ENCODE measurements around the gene CDH6. TPM values are rescaled to one million over a fixed set of nuclear protein-coding genes. Genes with fewer than 3 reads are reported as not detected.

Gene CDH6
- total RNA-seq, 1 donor from 2014 or later: 90.1 TPM

GRCh38 chr5:31280210-31280609 is 86.7 kb downstream of the CDH6 start:
- peaks cover 8% of the 10 kb centered on the region for H3K4me1 Mint-ChIP-seq (ENCODE audit: low read depth, unreplicated experiment)
- H3K27me3 ChIP-seq (ENCODE audit: insufficient read depth, low read length): no peaks in the 10 kb centered on the region
- H3K36me3 Mint-ChIP-seq (ENCODE audit: low read depth, unreplicated experiment): peaks cover 7% of the 10 kb centered on the region
- no peak overlapping the region for H3K27ac ChIP-seq (ENCODE audit: low read depth, low read length)
- DNase-seq (ENCODE audit: low read depth): peak; percentile 67
- H3K9me3 Mint-ChIP-seq (ENCODE audit: unreplicated experiment): no peaks in the 10 kb centered on the region
- H3K4me3 Mint-ChIP-seq (ENCODE audit: unreplicated experiment): no peak overlapping the region
- H2AFZ ChIP-seq (ENCODE audit: low read depth, low read length): no peak overlapping the region
- peaks cover 18% of the 10 kb centered on the region for H3K79me2 ChIP-seq (ENCODE audit: insufficient read depth, low read length)
- H3K4me2 ChIP-seq (ENCODE audit: low read length): no peak overlapping the region
- no peak overlapping the region for H3K27ac Mint-ChIP-seq (ENCODE audit: unreplicated experiment)
- FAIRE-seq: no peak
- no peaks in the 10 kb centered on the region for H3K4me1 ChIP-seq (ENCODE audit: insufficient read depth, low read length)
- H3K9ac ChIP-seq (ENCODE audit: low read length): no peak overlapping the region
- H4K20me1 ChIP-seq (ENCODE audit: insufficient read depth, low read length): peaks cover 35% of the 10 kb centered on the region
- H3K36me3 ChIP-seq (ENCODE audit: insufficient read depth, low read length): no peaks in the 10 kb centered on the region
- no peak for TF ChIP-seq EZH2 (IDR thresholded peaks at IDR 0.05; ENCODE audit: insufficient read depth, low read length)
- H3K9me3 ChIP-seq (ENCODE audit: insufficient read depth, low read depth, low read length): no peaks in the 10 kb centered on the region
- no peak overlapping the region for H3K4me3 ChIP-seq (ENCODE audit: insufficient read depth, low read depth, low read length)
- no peaks in the 10 kb centered on the region for H3K27me3 Mint-ChIP-seq (ENCODE audit: low read depth, unreplicated experiment)

DNA sequence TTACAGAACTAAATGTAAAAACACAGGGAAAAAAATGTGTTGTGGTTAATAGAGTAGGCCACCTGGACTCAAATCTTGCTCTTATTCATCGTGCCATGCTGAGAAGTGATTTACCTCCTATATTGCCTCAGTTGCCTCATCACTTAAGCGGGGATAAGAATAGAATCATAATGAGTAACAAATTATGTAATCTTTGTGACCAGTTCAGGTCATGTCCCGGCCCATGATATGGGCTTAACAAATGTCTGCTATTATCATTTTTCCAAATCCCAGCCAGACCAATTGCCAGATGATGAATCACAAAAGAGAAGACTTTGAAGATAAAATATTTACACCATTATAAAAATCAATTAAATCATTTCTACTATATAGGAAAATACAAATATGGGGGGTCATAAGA is 89.8 kb downstream of the CDH6 start:
- H3K4me2 ChIP-seq (ENCODE audit: low read length): no peak overlapping the region
- no peak overlapping the region for H3K27ac Mint-ChIP-seq (ENCODE audit: unreplicated experiment)

GRCh38 chr5:31285025-31285424 is 91.5 kb downstream of the CDH6 start:
- Histone ChIP-seq H3K9me3 (ENCODE audit: insufficient read depth, low read depth, low read length) (no peaks in the 10 kb centered on the region), H3K9ac (ENCODE audit: low read length) (no peak overlapping the region), H3K36me3 (ENCODE audit: insufficient read depth, low read length) (peaks cover 2% of the 10 kb centered on the region), H3K4me1 (ENCODE audit: insufficient read depth, low read length) (peaks cover 3% of the 10 kb centered on the region), H4K20me1 (ENCODE audit: insufficient read depth, low read length) (peaks cover 41% of the 10 kb centered on the region), H2AFZ (ENCODE audit: low read depth, low read length) (no peak overlapping the region), H3K4me3 (ENCODE audit: insufficient read depth, low read depth, low read length) (no peak overlapping the region), H3K4me2 (ENCODE audit: low read length) (no peak overlapping the region), H3K79me2 (ENCODE audit: insufficient read depth, low read length) (peaks cover 25% of the 10 kb centered on the region), H3K27me3 (ENCODE audit: insufficient read depth, low read length) (no peaks in the 10 kb centered on the region), H3K27ac (ENCODE audit: low read depth, low read length) (no peak overlapping the region)
- Mint-ChIP-seq H3K9me3 (ENCODE audit: unreplicated experiment) (no peaks in the 10 kb centered on the region), H3K36me3 (ENCODE audit: low read depth, unreplicated experiment) (peaks cover 10% of the 10 kb centered on the region), H3K27ac (ENCODE audit: unreplicated experiment) (no peak overlapping the region), H3K4me1 (ENCODE audit: low read depth, unreplicated experiment) (peaks cover 6% of the 10 kb centered on the region), H3K4me3 (ENCODE audit: unreplicated experiment) (no peak overlapping the region), H3K27me3 (ENCODE audit: low read depth, unreplicated experiment) (no peaks in the 10 kb centered on the region)
- DNase-seq (ENCODE audit: low read depth) (no peak), FAIRE-seq (no peak)
- TF ChIP-seq CTCF (IDR thresholded peaks at IDR 0.05; ENCODE audit: insufficient read depth, low read depth, low read length): no peak
- TF ChIP-seq EZH2 (IDR thresholded peaks at IDR 0.05; ENCODE audit: insufficient read depth, low read length): no peak

More for the DNA sequence above, 89.8 kb downstream of the CDH6 start:
- H3K27me3 ChIP-seq (ENCODE audit: insufficient read depth, low read length): no peaks in the 10 kb centered on the region
- no peak for FAIRE-seq
- peaks cover 2% of the 10 kb centered on the region for H3K36me3 ChIP-seq (ENCODE audit: insufficient read depth, low read length)
- H3K4me3 ChIP-seq (ENCODE audit: insufficient read depth, low read depth, low read length): no peak overlapping the region
- Mint-ChIP-seq H3K36me3 (ENCODE audit: low read depth, unreplicated experiment) (peaks cover 7% of the 10 kb centered on the region), H3K4me3 (ENCODE audit: unreplicated experiment) (no peak overlapping the region), H3K27me3 (ENCODE audit: low read depth, unreplicated experiment) (no peaks in the 10 kb centered on the region), H3K9me3 (ENCODE audit: unreplicated experiment) (no peaks in the 10 kb centered on the region), H3K4me1 (ENCODE audit: low read depth, unreplicated experiment) (peaks cover 8% of the 10 kb centered on the region)
- peaks cover 42% of the 10 kb centered on the region for H4K20me1 ChIP-seq (ENCODE audit: insufficient read depth, low read length)
- TF ChIP-seq EZH2 (IDR thresholded peaks at IDR 0.05; ENCODE audit: insufficient read depth, low read length): no peak
- no peak for TF ChIP-seq CTCF (IDR thresholded peaks at IDR 0.05; ENCODE audit: insufficient read depth, low read depth, low read length)
- H3K27ac ChIP-seq (ENCODE audit: low read depth, low read length): no peak overlapping the region
- H3K4me1 ChIP-seq (ENCODE audit: insufficient read depth, low read length): no peaks in the 10 kb centered on the region
- peaks cover 26% of the 10 kb centered on the region for H3K79me2 ChIP-seq (ENCODE audit: insufficient read depth, low read length)
- no peak overlapping the region for H3K9ac ChIP-seq (ENCODE audit: low read length)
- H3K9me3 ChIP-seq (ENCODE audit: insufficient read depth, low read depth, low read length): no peaks in the 10 kb centered on the region
- peak; percentile 47 for DNase-seq (ENCODE audit: low read depth)
- no peak overlapping the region for H2AFZ ChIP-seq (ENCODE audit: low read depth, low read length)
